NCI-H345 (cell line): ENCODE data around the gene ZNF20.
A peak's percentile ranks its signal among the peaks of the same experiment; 100 is the strongest.

ENCODE experiments used
- DNase-seq: peaks from one replicate; lab custom pipeline; 2025; lab: John Stamatoyannopoulos, UW

Gene ZNF20

DNA sequence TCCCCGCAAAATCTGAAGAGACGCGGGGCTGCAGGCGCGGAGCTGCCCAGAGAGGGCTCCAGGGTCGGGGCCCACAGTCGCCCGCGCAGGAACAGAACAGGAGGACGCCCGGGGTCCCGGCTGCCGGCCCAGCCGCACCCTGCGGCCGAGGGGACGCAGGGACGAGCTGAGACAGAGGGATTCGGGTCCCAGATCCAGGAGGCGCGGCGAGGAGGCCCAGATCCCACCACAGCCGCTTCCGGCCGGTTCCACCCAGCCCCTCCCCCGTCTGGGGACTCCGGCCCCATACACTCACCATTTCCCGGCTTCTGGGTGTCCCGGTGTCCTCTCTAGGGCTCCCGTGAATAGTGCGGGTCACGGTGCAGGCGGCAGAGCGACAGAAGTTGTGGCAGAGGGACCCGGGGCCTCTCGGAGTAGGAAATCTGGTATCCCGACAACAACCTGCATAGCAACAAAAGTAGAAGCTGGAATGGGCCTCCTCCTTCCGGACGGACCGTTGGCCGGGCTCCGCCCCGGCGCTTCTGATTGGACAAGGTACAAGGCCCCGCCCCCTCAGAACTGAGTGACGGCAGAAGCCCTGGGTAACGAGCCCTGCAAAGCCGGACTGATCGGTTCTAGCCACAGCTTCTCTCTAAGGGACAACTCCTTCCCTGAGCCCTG is at the start of gene ZNF20:
Gene ZNF20 (minus strand): TSS at position 466 of the 660 bp plus-strand sequence. CDS start 168 bp downstream, at position 298.
- DNase-seq: peak; percentile 80

DNA sequence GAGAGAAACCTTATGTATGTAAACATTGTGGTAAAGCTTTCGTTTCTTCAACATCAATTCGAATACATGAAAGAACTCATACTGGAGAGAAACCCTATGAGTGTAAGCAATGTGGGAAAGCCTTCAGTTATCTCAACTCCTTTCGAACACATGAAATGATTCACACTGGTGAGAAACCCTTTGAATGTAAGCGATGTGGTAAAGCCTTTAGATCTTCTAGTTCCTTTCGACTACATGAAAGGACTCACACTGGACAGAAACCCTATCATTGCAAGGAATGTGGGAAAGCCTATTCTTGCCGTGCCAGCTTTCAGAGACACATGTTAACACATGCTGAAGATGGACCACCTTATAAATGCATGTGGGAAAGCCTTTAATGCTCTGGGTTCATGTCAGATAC is 47.5 kb upstream of the ZNF20 start:
- no peak for DNase-seq

DNA sequence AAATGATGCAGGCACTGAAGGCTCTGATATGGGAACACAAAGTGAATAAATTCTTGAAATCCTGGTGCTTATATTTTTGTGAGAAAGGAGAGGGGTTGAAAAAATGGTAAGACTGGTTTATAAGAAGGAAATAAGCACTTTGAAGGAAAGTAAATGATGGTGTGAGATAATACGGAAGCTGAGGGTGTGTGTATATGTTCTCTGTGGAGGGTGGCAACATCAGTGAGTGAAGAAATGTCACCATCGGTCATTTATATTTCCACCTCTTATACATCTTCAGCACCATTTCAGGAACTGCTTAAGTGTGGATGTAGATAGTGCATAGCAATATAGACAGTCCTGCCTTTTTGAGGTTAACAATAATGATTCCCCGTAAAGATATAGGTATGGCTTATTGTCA is 40.2 kb upstream of the ZNF20 start:
- no peak for DNase-seq

DNA sequence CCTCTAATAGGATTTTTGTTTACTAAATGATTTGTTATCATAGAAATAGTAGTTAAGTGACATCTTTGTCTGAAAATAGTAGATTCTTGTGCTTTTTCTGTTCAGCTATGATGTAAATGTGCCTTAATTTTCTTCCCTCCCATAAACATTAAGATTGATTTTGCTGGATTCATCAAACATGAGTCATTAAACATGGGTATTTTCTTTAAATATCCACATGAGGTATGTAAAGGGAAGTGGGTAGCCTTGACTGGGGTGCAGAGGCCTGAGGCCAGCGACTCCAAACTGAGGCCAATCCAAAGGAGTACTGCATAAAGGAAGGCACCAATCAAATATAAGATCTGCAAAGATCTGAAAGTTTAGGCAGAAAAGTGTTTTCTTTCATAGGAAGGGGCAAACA is 26.5 kb upstream of the ZNF20 start:
- no peak for DNase-seq

DNA sequence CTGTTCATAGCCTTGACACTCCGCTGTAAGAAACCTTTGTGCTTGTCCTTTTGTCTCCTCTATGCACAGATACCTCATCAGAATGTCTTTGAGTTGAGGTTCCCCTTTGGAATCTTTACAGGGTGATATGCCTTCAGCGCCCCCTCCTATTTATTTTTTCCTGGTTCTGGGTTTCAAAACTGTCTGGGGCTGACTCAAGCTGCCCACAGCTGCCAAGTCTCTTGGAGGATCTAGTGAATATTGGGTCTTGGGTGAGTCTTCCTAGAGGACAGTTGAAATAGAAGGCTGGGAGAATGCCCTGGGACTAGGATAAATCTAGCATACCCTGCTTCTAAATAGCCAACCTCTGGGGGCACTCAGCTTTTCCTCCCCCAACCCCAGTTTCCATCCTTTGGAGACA is 23.7 kb upstream of the ZNF20 start:
- no peak for DNase-seq

DNA sequence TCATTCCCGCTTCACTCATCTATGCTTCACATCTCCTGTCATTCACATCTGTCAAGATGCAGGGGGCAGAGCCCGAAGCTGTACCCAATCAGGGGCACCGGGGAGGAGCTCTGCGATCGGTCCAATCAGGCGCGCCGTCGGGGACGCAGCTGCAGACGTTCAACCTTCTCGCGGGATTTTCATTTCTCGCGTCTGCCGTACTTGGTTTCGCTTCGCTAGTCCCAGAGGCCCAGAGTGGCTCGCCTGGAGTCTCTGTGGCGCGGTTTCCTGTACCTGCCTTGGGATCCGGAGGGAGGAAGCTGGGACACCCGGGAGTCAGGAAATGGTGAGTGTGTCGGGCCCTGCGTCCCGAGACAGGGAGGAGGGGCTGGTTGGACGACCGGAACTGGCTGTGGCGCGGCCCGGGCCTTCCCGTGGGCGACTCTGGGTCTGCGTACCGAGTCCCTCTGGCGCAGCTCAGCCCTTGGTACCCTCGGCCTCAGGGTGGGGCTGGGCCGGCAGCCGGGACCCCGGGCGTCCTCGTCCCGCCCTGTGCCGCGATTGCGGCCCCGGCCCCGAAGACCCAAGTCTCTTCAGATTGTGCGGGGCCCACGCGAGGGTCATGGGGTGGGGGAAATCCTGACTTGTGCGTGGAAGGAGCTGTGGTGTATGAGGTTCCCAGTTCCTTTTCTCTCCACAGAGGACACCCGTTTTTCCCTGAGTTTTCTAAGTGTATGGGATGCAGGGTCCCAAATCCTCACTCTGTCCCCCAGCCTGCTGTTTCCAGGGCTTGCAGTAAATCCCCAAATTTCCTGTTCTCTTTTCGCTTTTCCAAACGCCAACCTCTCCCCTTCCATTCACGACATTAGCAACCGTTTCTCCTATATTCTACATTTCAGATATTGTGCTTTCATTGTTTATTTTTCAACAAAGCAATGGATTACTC is 23.0 kb upstream of the ZNF20 start, which contains the start of gene ZNF136:
Gene ZNF136 (plus strand): TSS at position 215 of the 925 bp plus-strand sequence. CDS start 108 bp downstream, at position 323.
- peak; percentile 77 for DNase-seq

DNA sequence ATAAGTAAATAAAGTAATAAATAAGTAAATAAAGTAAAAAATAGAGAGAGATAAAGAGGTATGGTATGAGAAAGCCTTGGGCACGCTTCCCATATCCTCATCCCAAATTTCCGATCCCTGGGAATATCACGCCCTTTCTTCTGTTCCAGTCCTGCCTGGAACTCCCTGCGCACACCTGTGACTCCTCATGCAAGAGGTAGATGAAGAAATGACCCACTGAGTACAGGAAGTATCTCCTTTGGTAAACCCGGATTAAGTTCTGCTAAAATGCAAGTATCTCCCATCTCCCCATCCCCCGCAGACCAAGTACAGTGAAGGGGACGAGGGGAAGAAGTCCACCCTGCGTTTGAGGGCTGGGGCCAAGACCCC is 22.3 kb upstream of the ZNF20 start:
- no peak for DNase-seq

DNA sequence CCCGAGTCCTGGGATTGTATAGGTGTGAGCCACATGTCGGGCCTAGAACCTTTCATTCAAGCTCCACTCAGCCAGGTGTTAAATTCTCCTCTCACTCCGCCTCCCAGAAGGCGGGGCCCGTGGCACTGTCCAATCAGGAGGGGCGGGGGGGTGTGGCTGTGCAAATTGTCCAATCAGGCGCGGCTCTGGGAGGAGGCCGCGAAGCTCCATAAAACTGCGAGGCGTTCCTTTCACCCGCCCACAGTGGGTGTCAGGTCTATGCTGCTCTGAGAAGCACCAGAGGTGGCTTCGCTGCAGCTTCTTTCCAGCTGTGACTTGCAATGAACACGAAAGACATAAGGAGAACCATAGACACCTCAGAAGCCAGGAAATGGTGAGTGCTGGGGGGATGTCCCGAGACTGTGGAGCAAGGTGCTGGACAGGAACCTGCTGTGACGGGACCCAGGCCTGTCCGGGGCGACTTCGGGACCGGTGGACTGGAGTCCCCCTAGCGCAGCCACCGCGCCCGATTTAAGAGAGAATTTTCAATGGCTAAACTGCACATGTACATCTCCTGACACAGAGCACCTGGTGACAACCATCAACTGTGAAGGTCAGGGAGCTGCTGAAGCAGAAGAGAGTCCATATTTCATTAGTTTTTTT is 19.7 kb upstream of the ZNF20 start:
- no peak for DNase-seq

DNA sequence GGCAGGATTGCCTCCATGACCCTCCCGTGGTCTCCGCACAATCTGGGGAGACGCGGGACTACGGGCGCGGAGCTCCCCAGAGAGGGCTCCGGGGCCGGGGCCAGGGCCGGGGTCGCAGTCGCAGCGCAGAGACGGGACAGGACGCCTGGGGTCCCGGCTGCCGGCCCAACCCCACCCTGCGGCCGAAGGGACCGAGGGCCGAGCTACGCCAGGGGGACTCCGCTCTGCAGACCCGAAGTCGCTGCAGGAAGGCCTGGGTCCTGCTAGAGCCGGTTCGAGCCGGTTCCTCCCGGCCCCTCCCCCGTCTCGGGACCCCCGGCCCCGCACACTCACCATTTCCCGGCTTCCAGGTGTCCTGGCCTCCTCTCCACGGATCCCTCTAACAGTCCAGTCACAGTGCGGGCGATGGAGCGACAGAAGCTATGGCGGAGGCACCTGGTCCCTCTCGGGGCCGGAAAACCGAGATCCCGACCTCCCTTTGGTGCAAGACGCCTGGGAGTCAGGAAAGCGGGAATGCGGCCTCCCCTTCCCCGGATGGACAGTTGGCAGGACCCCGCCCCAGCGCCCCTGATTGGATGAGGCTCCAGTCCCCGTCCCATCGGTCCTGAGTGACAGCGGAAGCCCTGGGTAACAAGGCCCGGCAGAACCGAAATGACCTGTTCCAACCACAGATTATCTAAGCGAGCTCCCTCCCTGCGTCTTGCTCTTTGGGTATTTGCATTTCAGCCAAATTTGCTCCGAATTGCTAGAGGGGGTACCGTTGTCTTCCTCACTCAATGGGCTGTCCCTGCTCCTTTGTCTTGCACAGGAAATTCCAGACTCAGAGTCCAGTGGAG is 16.3 kb upstream of the ZNF20 start, which contains the start of gene ZNF625:
Gene ZNF625 (minus strand): TSS at position 512 of the 836 bp plus-strand sequence. CDS start 176 bp downstream, at position 336.
- DNase-seq: peak; percentile 67

DNA sequence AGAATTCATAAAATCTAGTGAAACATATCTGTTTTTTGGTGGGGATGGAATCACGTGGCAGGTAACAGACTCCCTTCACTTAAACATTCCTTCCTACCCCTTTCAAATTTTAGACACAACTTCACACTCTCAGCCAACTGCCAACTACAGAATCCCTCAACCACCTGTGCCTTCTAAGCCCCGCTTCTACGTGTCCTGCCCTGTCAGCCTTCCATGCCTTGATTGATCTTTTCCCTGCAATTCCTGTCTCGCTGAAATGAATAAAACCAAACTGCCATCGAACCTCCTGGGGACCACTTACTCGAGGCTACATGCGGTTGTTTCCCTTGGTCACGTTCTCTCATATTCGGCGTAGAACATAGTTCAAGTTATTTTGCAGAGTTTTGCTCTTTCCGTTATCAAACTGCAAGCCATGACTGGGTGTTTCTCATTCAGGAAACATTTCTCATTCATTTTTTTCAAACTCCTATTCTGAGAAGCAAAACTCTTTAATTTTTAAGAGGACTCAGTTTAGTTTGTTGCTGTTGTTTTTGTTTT is 15.2 kb upstream of the ZNF20 start:
- no peak for DNase-seq

DNA sequence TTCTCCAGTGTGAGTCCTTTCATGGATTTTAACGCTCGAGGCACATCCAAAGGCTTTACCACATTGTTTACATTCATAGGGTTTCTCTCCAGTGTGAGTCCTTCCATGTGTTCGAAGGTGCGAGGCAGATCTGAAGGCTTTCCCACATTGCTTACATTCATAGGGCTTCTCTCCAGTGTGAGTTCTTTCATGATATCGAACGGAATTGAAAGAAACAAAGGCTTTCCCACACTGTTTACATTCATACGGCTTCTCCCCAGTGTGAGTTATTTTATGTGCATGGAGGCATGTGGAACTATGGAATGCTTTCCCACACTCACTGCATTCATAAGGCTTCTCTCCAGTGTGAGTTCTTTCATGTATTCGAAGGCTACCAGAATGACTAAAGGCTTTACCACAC is 5.2 kb upstream of the ZNF20 start:
- no peak for DNase-seq

DNA sequence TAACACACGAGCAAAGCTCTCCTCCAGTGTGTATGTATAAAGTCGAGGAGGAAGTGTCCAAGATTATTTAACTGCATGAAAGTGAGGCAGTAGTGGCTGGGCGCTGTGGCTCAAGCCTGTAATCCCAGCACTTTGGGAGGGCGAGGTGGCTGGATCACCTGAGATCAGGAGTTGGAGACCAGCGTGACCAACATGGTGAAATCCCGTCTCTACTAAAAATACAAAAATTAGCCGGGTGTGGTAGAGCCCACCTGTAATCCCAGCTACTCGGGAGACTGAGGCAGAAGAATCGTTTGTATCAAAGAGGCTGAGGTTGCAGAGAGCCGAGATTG is 1.2 kb upstream of the ZNF20 start:
- DNase-seq: no peak

DNA sequence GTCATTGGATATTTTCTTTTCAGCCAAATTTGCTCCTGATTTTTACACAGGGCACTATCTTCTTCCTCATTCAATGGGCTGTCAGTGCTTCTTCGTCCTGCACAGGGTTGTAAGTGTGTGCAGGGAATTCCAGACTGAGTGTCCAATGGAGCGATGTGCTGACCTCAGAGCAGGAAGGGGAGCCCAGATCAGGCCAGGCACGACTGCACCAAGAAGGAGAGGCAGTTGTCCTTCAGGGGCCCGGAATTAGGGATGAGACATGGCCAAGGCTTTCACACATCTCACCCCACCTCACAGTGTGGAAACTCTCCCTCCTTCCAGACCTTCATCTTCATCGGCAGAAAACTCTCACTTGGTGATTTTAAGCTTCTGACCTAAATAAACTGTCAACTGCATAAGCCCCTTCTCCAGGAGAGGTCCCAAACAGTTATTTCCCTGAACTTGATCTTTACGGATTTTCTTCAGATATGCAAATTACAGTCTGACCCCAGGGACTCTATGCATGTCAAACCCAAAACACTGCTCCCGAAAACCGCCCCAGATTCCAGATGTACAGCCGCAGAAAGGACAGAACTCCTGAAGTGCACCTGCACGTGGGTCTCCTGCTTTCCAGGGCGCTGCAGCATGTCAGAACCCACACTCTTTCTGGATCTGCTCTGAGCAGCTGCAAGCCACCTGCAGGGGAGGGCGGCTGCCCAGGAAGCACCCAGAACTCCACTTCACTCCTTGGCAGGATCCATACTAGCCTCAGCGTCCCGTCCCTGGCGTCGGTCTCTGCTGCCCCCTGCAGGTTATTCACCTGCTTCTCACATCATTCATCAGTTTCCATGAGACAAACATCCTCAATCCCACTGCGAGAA is 625 bp upstream of the ZNF20 start:
- peak; percentile 67 for DNase-seq

DNA sequence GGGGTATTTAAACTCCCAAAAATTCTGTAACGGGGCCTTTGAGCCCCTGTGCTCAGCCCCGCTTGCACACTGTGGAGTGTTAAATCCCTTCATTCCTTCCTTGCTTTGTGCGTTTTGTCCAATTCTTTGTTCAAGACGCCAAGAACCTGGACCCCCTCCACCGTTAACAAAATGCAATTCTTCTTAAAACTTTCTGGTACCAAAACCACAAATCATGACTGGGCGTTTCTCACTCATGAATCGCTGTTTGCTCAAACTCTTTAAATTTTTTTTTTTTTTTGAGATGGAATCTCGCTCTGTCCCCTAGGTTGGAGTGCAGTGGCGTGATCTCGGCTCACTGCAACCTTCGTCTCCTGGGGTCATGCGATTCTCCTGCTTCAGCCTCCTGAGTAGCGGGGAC is 881 bp downstream of the ZNF20 start:
- DNase-seq: no peak

DNA sequence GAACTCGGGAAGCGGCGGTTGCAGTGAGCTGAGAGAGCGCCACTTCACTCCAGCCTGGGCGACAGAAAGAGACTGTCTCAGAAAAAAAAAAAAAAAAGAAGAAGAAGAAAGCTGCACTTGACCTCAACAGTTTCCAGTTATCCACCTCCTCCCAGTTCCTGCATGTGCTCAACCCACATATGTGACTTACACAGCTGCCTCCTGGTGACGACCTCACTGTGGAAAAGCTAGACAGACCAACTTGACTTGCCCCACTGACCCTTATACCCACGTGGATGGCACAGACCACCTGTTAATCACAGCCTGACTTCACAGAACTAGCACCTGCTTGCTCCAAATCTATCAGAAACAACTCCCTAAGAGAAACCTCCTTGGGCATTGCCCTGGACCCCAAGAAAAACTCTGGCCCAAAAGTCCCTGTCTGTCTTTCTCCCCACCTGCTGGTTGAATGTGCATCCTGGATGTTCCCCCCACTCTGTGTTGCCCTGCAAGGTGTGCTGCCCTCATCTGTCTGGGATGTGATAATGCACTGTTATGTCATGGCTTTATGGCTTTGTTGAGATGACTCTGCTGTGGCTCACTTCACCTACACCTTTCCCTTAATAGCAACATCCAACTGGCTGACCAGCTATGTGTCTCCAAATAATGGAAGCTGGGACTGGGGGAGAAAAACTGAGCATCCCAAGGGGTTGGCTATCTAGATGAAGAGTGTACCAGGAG is 2.8 kb downstream of the ZNF20 start:
- no peak for DNase-seq

DNA sequence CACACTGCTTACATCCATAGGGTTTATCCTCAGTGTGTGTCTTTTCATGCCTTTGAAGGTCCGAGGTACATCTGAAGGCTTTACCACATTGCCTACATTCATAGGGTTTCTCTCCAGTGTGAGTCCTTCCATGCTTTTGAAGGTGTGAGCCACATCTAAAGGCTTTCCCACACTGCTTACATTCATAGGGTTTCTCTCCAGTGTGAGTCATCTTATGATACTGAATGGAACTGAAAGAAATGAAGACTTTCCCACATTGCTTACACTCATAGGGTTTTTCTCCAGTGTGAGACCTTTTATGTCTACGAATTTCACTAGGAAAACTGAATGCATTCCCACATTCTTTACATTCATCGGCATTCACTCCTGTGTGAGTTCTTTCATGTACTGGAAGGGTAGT is 7.1 kb downstream of the ZNF20 start:
- DNase-seq: no peak

DNA sequence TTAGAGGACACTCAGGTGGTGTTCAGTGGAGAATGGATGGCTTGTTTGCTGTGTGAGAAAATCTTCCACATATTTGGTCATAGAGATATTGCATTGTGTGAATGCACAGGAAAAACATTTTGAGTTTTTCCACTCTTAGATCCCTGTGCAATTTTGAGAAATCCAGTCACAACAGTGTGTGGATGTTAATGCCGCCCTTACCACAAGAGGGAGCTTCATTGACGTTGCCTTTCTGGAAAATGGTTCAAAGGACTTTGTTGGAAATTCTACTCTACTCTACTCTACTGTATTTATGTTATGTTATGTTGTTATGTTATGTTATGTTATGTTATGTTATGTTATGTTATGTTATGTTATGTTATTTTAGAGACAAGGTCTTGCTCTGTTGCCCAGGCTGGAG is 13.4 kb downstream of the ZNF20 start:
- DNase-seq: no peak

DNA sequence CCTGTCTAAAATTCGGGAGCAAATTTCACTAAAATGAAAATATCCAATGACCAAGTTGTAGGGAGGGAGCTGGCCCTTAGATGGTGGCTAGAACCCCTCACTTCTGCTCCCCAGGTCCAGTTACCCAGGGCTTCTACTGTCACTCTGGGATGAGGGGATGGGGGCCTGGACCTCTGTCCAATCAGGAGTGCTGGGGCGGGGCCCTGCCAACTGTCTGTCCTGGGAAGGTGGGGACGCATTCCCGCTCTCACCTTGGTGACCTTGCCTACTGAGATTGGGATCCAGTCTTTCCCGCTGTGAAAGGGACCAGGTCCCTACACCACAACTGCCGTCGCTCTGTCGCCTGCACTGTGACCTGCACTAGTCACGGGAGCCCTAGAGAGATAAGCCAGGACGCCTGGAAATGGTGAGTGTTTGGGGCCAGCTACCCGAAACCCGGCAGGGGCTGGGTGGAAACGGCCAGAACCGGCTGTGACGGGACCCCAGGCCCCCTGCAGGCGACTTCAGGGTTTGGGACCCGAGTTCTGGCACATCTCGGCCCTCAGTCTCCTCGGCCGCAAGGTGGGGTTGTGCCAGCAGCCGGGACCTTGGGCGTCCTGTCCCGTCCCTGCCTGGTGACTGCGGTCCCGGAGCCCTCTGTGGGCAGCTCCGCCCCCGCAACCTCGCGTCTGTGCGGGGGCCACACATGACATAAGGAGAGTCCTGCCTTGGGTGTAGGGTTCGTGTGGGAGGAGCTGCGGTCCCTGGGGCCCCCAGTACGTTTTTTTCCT is 22.8 kb downstream of the ZNF20 start:
- no peak for DNase-seq

DNA sequence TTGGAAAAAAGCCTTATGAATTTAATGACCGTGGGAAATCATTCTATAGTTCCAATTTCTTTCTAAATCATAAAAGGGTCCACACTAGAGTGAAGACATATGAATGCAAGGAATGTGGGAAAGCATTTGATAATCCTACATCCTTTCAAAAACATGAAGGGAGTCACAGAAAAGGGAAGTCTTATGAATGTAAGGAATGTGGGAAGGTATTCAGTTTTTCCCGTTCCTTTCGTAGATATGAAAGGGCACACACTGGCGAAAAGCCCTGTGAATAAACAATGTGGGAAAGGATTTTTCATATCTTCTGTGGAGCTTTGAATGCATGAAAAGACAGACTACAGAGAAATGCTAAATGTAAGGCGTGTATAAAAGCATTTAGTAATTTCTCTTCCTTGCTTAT is 27.0 kb downstream of the ZNF20 start:
- no peak for DNase-seq
